ENCODE data around the gene SNCAIP. TPM values are rescaled to one million over a fixed set of nuclear protein-coding genes. Genes with fewer than 3 reads are reported as not detected.
A peak's percentile ranks its signal among the peaks of the same experiment; 100 is the strongest.

The SNCAIP gene
- total and polyA plus RNA-seq, 2 of the 4 experiments (the other 2 are of a cell fraction): 15.3 to 19.0 TPM

GRCh38 chr5:122419142-122419894, 107.3 kb downstream of the SNCAIP start:
- Histone ChIP-seq H4K8ac (ENCODE audit: low read depth in 2 of 2, low read length in 2 of 2) (peak overlapping the region in 1 of 2 experiments; percentile 9; a peak in 1 of 4 replicates), H4K91ac (ENCODE audit: insufficient read depth, low read depth, low read length) (no peak overlapping the region), H2BK5ac (ENCODE audit: low read depth, low read length, poor library complexity, severe bottlenecking) (no peak overlapping the region), H3K27me3 (ENCODE audit: control insufficient read depth, insufficient read depth, low read length) (no peaks in the 10 kb centered on the region), H2AK9ac (replicated peaks; ENCODE audit: low read depth, low read length, poor library complexity) (no peak overlapping the region), H2BK120ac (ENCODE audit: low read depth, low read length) (no peak overlapping the region), H2BK15ac (ENCODE audit: low read depth, low read length) (peak overlapping the region; percentile 4; the same call in 1 of the 3 replicates), H3K9ac (ENCODE audit: low read depth, low read length) (no peak overlapping the region), H3K14ac (replicated peaks; ENCODE audit: low read depth, low read length) (no peak overlapping the region), H3K18ac (ENCODE audit: low read depth, low read length) (no peak overlapping the region), H3K79me1 (ENCODE audit: low read depth in 1 of 2, low read length in 2 of 2) (no peaks in the 10 kb centered on the region), H3K4me3 (ENCODE audit: insufficient read depth, low read depth, low read length) (no peak overlapping the region), H3K27ac (ENCODE audit: insufficient read depth, low read length) (no peak overlapping the region), H3K56ac (ENCODE audit: extremely low read depth, insufficient read depth, low read length) (no peak overlapping the region), H3K4ac (ENCODE audit: low read depth, low read length) (0 out of 2 replicates have a peak overlapping the region, but pooled peaks have one; percentile 15), H4K5ac (ENCODE audit: low read depth, low read length) (no peak overlapping the region; the same call in 1 of the 2 replicates), H3K4me1 (ENCODE audit: control insufficient read depth, insufficient read depth, low read length) (peaks cover 9% of the 10 kb centered on the region), H3K23ac (ENCODE audit: low read depth, low read length) (no peak overlapping the region), H3K9me3 (ENCODE audit: control insufficient read depth, insufficient read depth, low read length) (no peaks in the 10 kb centered on the region), H2AFZ (replicated peaks; ENCODE audit: low read length, poor library complexity) (no peak overlapping the region), H3K4me2 (ENCODE audit: low read depth, low read length) (no peak overlapping the region), H2AK5ac (ENCODE audit: low read depth, low read length) (peak overlapping the region; percentile 31; the same call in 1 of the 2 replicates), H2BK20ac (ENCODE audit: low read depth, low read length) (no peak overlapping the region), H4K20me1 (ENCODE audit: insufficient read depth, low read length) (no peaks in the 10 kb centered on the region), H3K9me1 (ENCODE audit: insufficient read depth, low read length) (no peaks in the 10 kb centered on the region; the same call in 1 of the 2 replicates), H3K36me3 (ENCODE audit: control insufficient read depth, insufficient read depth, low read length) (no peaks in the 10 kb centered on the region)
- CTCF ChIA-PET: interaction anchor here (1.7 kb wide), 1 partner anchor 223 kb away, joined by 8 read pairs; no protein-coding TSS in a partner anchor
- dilution Hi-C loops (cut with HindIII; ENCODE audit: low sequenced_read_pairs, unreplicated experiment) (loop anchor here (25.0 kb wide), 1 partner anchor 232 kb away; no protein-coding TSS in a partner anchor), intact Hi-C loops (cut with micrococcal nuclease) (loop anchor here (5.0 to 10.0 kb wide), 4 partner anchors 78 to 455 kb away; partner anchors contain the start of genes SNCAIP and SRFBP1), in situ Hi-C loops (cut with MboI; ENCODE audit: low sequenced_read_pairs) (loop anchor here (25.0 kb wide), 1 partner anchor 457 kb away; the partner anchor contains the start of gene SRFBP1)
- BruUV-seq (replicated peaks): no TSS peak
- DNase-seq (no peak), ATAC-seq (ENCODE audit: low read depth) (no peak)
- POLR2A ChIA-PET (ENCODE audit: unreplicated experiment): no interaction called here
- TF ChIP-seq MAFK (IDR thresholded peaks at IDR 0.05; ENCODE audit: low read depth, low read length) (peak; percentile 54), CHD1 (IDR thresholded peaks at IDR 0.05; ENCODE audit: low read depth, low read length) (no peak)
- WGBS, 2 experiments (ENCODE audit: extremely low coverage in 2 of 2, insufficient read length in 1 of 2): no CpG with 5 or more reads among the region's 3 CpGs

Measured in IMR-90 (cell line).